GM18511 (cell line): ENCODE measurements around the gene PTEN.

Source experiments
- ATAC-seq: cut with Tn5 transposase; IDR thresholded peaks from one replicate; pipeline ENCODE4 v1.9.1; 2021; ENCODE audit warnings: mild to moderate bottlenecking, moderate library complexity; ENCODE audit not compliant: unreplicated experiment

Gene PTEN

GRCh38 chr10:87961314-87961713 lies 97.9 kb downstream of the PTEN start:
- ATAC-seq = no peak

DNA sequence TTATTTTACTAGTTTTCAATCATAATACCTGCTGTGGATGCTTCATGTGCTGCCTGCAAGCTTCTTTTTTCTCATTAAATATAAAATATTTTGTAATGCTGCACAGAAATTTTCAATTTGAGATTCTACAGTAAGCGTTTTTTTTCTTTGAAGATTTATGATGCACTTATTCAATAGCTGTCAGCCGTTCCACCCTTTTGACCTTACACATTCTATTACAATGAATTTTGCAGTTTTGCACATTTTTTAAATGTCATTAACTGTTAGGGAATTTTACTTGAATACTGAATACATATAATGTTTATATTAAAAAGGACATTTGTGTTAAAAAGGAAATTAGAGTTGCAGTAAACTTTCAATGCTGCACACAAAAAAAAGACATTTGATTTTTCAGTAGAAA lies 103.0 kb downstream of the PTEN start:
- ATAC-seq = no peak

- no peak for ATAC-seq
Observed at GRCh38 chr10:87973635-87974034, 110.2 kb downstream of the PTEN start.

DNA sequence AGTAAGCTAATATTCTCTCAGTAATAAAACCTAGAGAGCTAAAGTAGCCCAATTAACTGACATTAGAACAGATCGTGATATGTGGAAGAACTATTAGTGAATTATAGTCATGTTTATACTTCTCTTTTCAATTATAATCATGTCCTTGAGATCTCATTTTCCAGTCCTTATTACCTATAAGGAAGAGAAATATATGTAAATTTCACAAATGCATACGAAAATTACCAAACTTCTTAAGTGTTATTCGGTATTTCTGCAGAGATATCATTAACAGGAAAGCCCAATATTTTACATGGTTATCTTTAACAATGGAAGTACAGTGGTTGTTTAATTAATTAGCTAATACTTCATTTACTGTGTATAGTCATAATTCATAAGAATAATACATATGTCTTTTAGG lies 110.7 kb downstream of the PTEN start:
- no peak for ATAC-seq

DNA sequence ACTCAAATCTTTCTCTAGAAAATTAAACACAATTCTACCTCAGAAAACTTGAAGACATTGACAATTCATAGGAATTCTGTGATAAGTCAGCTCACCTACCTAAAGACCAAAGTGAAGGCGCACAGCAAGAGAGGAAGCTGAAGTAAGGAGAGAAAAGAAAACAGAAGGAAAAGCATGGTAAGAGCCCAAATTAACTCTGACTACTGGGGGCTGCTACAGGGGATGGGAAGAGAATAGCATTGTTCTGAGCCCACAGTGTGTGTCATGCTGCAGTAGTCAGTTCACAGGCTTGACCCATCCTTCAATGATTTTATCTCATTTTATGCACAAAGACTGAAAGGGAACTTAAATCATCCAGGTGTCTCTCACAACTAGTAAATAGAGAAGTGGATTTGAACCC lies 111.3 kb downstream of the PTEN start:
- no peak for ATAC-seq

- ATAC-seq = no peak
Observed at GRCh38 chr10:87976101-87976743, 112.8 kb downstream of the PTEN start.

DNA sequence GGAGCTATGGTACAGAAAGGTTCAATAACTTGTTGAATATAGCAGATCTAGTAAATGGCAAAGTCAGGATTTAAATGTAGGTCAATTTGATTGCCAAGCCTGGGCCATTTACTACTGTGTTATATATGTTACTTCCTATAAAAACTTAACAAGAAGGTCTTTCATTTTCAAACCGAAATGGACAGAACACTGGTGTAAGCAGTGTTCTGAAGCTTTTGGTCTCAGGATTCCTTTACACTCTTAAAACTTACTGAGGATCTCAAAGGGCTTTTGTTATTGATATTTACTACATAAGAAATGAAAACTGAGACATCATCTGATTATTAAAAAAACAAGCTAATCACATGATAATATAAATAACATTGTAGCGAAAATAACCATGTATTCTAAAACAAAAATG lies 114.7 kb downstream of the PTEN start:
- no peak for ATAC-seq

- ATAC-seq = no peak
Observed at GRCh38 chr10:87979847-87980246, 116.4 kb downstream of the PTEN start.

DNA sequence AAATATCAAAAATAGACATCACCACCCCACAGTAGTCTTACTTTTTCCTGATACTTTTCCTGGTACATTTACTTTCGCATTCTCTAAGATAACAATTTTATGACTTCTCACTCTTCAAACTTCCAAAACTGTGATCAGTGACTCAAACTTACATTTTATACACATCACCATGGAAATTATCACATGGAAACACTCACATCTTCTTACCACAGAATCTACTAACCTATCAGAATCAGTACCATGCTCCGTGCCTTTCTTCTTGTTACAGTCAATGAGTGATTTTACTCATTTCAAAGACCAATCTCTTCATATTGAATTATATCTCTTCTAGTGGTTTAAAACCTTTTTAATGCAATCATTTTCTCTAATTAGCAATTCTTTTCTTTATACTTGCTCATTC lies 120.3 kb downstream of the PTEN start:
- no peak for ATAC-seq

DNA sequence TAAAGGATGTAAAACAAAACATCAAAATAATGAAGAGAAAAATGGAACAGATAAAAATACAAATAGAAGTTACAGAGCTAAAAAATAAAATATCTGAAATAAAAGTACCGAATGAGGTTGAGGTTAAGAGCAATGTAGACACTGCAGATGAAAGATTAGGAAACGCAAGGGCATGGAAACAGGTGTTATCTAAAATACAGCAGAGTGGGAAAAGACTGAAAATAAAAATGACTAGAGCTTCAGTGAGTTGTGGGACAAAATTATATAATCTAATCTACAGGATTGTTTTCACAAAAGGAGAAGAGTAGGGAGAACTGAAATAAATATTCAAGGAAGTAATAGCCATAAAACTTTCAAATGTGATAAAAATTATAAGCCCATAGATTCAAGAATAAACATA lies 123.8 kb downstream of the PTEN start:
- no peak for ATAC-seq

GRCh38 chr10:87991946-87992345 lies 128.5 kb downstream of the PTEN start:
- no peak for ATAC-seq

- no peak for ATAC-seq
Observed at GRCh38 chr10:88004451-88004850, 141.0 kb downstream of the PTEN start.

GRCh38 chr10:88006261-88006660 lies 142.8 kb downstream of the PTEN start:
- no peak for ATAC-seq

GRCh38 chr10:88008866-88009470 lies 145.5 kb downstream of the PTEN start:
- no peak for ATAC-seq

GRCh38 chr10:88012641-88013040 lies 149.2 kb downstream of the PTEN start:
- ATAC-seq = no peak

- no peak for ATAC-seq
Observed at GRCh38 chr10:88017781-88018180, 154.4 kb downstream of the PTEN start.

- no peak for ATAC-seq
Observed at GRCh38 chr10:88019753-88020152, 156.3 kb downstream of the PTEN start.
